Measurements from ENCODE around the gene MAPK8. TPM values are rescaled to one million over a fixed set of nuclear protein-coding genes. Genes with fewer than 3 reads are reported as not detected.

MAPK8 gene
- total and polyA plus RNA-seq, 9 of the 15 experiments (the other 6 are each of a cell fraction or from before 2014, with no cell fraction given): 6.4 to 159 (median 71.0) TPM

DNA sequence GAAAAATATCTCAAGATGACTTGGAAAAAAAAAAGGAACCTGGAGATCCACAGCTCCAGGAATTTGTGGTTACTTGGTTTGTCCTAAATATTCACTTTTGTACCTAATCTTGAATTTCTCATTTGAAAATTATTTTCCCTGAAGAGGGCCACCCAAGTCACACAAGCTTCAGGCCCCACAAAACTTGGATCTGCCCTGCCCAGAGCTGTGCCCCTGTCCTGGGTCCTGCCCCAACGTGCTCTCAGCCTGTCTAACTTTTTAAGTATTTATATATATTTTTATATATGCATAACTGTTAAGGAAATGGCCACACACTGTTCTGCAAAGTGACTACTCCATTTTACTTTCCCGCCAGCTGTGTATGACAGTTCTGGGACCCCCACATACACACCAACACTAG lies 174.9 kb downstream of the MAPK8 start (continued):
- TF ChIP-seq, protein P1, sequence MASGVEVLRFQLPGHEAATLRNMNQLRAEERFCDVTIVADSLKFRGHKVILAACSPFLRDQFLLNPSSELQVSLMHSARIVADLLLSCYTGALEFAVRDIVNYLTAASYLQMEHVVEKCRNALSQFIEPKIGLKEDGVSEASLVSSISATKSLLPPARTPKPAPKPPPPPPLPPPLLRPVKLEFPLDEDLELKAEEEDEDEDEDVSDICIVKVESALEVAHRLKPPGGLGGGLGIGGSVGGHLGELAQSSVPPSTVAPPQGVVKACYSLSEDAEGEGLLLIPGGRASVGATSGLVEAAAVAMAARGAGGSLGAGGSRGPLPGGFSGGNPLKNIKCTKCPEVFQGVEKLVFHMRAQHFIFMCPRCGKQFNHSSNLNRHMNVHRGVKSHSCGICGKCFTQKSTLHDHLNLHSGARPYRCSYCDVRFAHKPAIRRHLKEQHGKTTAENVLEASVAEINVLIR (CRISPR knock-in tag; IDR thresholded peaks at IDR 0.05): 0 out of 2 replicates have a peak, but pooled peaks have one; percentile 7
- TF ChIP-seq ZMIZ1 (IDR thresholded peaks at IDR 0.05; ENCODE audit: low read depth in 2 of 2, low read length in 2 of 2) (no peak), REST (IDR thresholded peaks at IDR 0.05; ENCODE audit: borderline replicate concordance) (peak; percentile 48), REST (CRISPR knock-in tag; IDR thresholded peaks at IDR 0.05; ENCODE audit: low read depth) (no peak), THAP7 (CRISPR knock-in tag; IDR thresholded peaks at IDR 0.05) (0 out of 2 replicates have a peak, but pooled peaks have one; percentile 1), MBD2 (IDR thresholded peaks at IDR 0.05; ENCODE audit: borderline replicate concordance, low read depth) (peak; percentile 10; the same call in 1 of the 2 replicates), RFX7 (CRISPR knock-in tag; IDR thresholded peaks at IDR 0.05) (no peak), ELF1 (tag; IDR thresholded peaks at IDR 0.05) (peak; percentile 22; the same call in 1 of the 2 replicates)
- TF ChIP-seq, protein P2, sequence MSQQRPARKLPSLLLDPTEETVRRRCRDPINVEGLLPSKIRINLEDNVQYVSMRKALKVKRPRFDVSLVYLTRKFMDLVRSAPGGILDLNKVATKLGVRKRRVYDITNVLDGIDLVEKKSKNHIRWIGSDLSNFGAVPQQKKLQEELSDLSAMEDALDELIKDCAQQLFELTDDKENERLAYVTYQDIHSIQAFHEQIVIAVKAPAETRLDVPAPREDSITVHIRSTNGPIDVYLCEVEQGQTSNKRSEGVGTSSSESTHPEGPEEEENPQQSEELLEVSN (IDR thresholded peaks at IDR 0.05; ENCODE audit: borderline replicate concordance in 1 of 2, extremely low read depth in 1 of 2, insufficient read depth in 1 of 2, insufficient read length in 1 of 2, low read depth in 1 of 2, low read length in 1 of 2, poor library complexity in 1 of 2, severe bottlenecking in 1 of 2): peak in 1 of 2 experiments; percentile 11

Data from K562 (cell line).